ENCODE measurements around the gene CYSLTR2. TPM values are rescaled to one million over a fixed set of nuclear protein-coding genes. Genes with fewer than 3 reads are reported as not detected.

Gene CYSLTR2
- polyA plus RNA-seq, 1 experiment: not detected

GRCh38 chr13:48642061-48642460 lies 11.7 kb upstream of the CYSLTR2 start:
- H3K4me3 ChIP-seq (ENCODE audit: low read depth, low read length): no peak overlapping the region
- no peak for TF ChIP-seq CTCF (IDR thresholded peaks at IDR 0.05; ENCODE audit: low read depth, low read length)
- DNase-seq (ENCODE audit: low read depth, low spot score): no peak
- ChIA-PET POLR2A (no interaction called here), CTCF (no interaction called here)
- no peaks in the 10 kb centered on the region for H3K27me3 ChIP-seq (ENCODE audit: control insufficient read depth, insufficient read depth, low read length)
- H3K27ac ChIP-seq (ENCODE audit: low read depth, low read length): no peak overlapping the region
- H3K9me3 ChIP-seq (ENCODE audit: control insufficient read depth, insufficient read depth, low read length): no peaks in the 10 kb centered on the region

GRCh38 chr13:48643159-48643558 lies 10.6 kb upstream of the CYSLTR2 start:
- POLR2A ChIA-PET: no interaction called here
- peaks cover 3% of the 10 kb centered on the region for H3K27me3 ChIP-seq (ENCODE audit: control insufficient read depth, insufficient read depth, low read length)
- TF ChIP-seq CTCF (IDR thresholded peaks at IDR 0.05; ENCODE audit: low read depth, low read length): no peak
- CTCF ChIA-PET: no interaction called here
- H3K27ac ChIP-seq (ENCODE audit: low read depth, low read length): no peak overlapping the region
- no peak for DNase-seq (ENCODE audit: low read depth, low spot score)
- no peak overlapping the region for H3K4me3 ChIP-seq (ENCODE audit: low read depth, low read length)
- H3K9me3 ChIP-seq (ENCODE audit: control insufficient read depth, insufficient read depth, low read length): no peaks in the 10 kb centered on the region

GRCh38 chr13:48644141-48644540 lies 9.6 kb upstream of the CYSLTR2 start:
- Histone ChIP-seq H3K9me3 (ENCODE audit: control insufficient read depth, insufficient read depth, low read length) (no peaks in the 10 kb centered on the region), H3K4me3 (ENCODE audit: low read depth, low read length) (no peak overlapping the region), H3K27me3 (ENCODE audit: control insufficient read depth, insufficient read depth, low read length) (peaks cover 3% of the 10 kb centered on the region), H3K27ac (ENCODE audit: low read depth, low read length) (no peak overlapping the region)
- ChIA-PET POLR2A (no interaction called here), CTCF (interaction anchor here (0.6 kb wide), 1 partner anchor 125 kb away, joined by 3 read pairs; no protein-coding TSS in a partner anchor)
- no peak for DNase-seq (ENCODE audit: low read depth, low spot score)
- TF ChIP-seq CTCF (IDR thresholded peaks at IDR 0.05; ENCODE audit: low read depth, low read length): no peak

- no peak for TF ChIP-seq CTCF (IDR thresholded peaks at IDR 0.05; ENCODE audit: low read depth, low read length)
- no peaks in the 10 kb centered on the region for H3K9me3 ChIP-seq (ENCODE audit: control insufficient read depth, insufficient read depth, low read length)
- ChIA-PET POLR2A (no interaction called here), CTCF (no interaction called here)
- no peak overlapping the region for H3K4me3 ChIP-seq (ENCODE audit: low read depth, low read length)
- DNase-seq (ENCODE audit: low read depth, low spot score): no peak
- no peak overlapping the region for H3K27ac ChIP-seq (ENCODE audit: low read depth, low read length)
- peaks cover 3% of the 10 kb centered on the region for H3K27me3 ChIP-seq (ENCODE audit: control insufficient read depth, insufficient read depth, low read length)
These were observed 8.8 kb upstream of the CYSLTR2 start for GRCh38 chr13:48644951-48645350.

- ChIA-PET CTCF (no interaction called here), POLR2A (no interaction called here)
- no peak for DNase-seq (ENCODE audit: low read depth, low spot score)
- Histone ChIP-seq H3K27ac (ENCODE audit: low read depth, low read length) (no peak overlapping the region), H3K27me3 (ENCODE audit: control insufficient read depth, insufficient read depth, low read length) (peaks cover 3% of the 10 kb centered on the region), H3K4me3 (ENCODE audit: low read depth, low read length) (no peak overlapping the region), H3K9me3 (ENCODE audit: control insufficient read depth, insufficient read depth, low read length) (no peaks in the 10 kb centered on the region)
- no peak for TF ChIP-seq CTCF (IDR thresholded peaks at IDR 0.05; ENCODE audit: low read depth, low read length)
These were observed 7.9 kb upstream of the CYSLTR2 start for GRCh38 chr13:48645845-48646244.
